Prostate gland (tissue), 2 donors: Measurements from ENCODE around the gene CASKIN1.

Experiments used
- POLR2A ChIP-seq: fragments of 450-650 bp; IDR thresholded peaks from one replicate; pipeline ENCODE4 v1.6.1; 2016; ENCODE audit warnings: antibody characterized with exemption, mild to moderate bottlenecking
- POLR2AphosphoS5 ChIP-seq: sonication (generic); formaldehyde crosslinking; IDR thresholded peaks from one replicate; pipeline ENCODE4 v1.6.1; 2017; ENCODE audit warnings: antibody characterized with exemption
- TF ChIP-seq, protein P1 (sequence below), 4 experiments: fragments of 200-600 bp in 2 of 4; fragments of 450-650 bp in 2 of 4; sonication (generic) in 2 of 4; IDR thresholded peaks; 1 replicate in 3 of 4; 2 replicates in 1 of 4; pipeline ENCODE4 v1.5.1; 2016 to 2019; ENCODE audit warnings: antibody characterized with exemption in 4 of 4, mild to moderate bottlenecking in 2 of 4, moderate library complexity in 2 of 4

DNA sequence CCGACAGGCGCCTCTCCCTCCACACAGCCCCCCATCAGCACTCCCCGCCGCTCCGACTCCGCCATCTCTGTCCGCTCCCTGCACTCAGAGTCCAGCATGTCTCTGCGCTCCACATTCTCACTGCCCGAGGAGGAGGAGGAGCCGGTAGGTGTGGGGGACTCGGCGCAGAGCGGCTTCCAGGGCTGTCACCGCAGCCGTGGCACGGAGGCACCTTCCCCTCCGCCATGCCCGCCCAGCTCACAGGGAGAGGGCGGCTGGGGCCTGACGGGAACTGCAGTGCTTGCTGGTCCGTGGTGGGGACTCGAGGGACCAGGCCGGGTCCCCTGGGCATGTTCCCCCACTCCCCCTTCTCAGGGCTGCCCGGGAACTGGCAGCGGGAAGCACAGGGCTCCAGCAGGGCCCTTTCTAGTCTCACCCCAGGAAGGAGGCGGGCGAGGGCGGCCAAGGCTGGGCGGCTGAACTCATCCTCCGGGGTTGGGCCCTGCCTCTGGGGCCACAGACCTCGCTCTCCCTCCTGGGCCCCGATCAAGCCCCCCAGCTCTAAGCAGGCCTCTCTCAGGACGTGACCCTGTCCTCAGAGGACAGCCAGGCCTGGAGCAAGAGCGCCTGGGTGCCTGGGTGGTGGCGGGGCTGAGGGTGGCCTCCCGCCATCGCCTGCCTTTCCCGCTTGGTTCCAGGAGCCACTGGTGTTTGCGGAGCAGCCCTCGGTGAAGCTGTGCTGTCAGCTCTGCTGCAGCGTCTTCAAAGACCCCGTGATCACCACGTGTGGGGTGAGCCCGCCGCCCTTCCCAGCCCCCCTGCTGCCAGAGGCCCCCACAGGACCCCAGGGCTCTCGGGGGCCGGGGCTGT is 25.6 kb downstream of the CASKIN1 start:
- TF ChIP-seq, protein P1, sequence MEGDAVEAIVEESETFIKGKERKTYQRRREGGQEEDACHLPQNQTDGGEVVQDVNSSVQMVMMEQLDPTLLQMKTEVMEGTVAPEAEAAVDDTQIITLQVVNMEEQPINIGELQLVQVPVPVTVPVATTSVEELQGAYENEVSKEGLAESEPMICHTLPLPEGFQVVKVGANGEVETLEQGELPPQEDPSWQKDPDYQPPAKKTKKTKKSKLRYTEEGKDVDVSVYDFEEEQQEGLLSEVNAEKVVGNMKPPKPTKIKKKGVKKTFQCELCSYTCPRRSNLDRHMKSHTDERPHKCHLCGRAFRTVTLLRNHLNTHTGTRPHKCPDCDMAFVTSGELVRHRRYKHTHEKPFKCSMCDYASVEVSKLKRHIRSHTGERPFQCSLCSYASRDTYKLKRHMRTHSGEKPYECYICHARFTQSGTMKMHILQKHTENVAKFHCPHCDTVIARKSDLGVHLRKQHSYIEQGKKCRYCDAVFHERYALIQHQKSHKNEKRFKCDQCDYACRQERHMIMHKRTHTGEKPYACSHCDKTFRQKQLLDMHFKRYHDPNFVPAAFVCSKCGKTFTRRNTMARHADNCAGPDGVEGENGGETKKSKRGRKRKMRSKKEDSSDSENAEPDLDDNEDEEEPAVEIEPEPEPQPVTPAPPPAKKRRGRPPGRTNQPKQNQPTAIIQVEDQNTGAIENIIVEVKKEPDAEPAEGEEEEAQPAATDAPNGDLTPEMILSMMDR (IDR thresholded peaks at IDR 0.05), result no peak
- TF ChIP-seq POLR2A (no peak), POLR2AphosphoS5 (no peak)
